HG03575 (cell line): Measurements from ENCODE around the gene CTSD.

Experiments
- ATAC-seq: cut with Tn5 transposase; IDR thresholded peaks from one replicate; pipeline ENCODE4 v1.9.1; 2021; ENCODE audit not compliant: unreplicated experiment, insufficient number of reproducible peaks, low FRiP score; ENCODE audit errors: extremely low read depth

CTSD gene

GRCh38 chr11:1759151-1759850 is 4.4 kb downstream of the CTSD start:
- no peak for ATAC-seq

DNA sequence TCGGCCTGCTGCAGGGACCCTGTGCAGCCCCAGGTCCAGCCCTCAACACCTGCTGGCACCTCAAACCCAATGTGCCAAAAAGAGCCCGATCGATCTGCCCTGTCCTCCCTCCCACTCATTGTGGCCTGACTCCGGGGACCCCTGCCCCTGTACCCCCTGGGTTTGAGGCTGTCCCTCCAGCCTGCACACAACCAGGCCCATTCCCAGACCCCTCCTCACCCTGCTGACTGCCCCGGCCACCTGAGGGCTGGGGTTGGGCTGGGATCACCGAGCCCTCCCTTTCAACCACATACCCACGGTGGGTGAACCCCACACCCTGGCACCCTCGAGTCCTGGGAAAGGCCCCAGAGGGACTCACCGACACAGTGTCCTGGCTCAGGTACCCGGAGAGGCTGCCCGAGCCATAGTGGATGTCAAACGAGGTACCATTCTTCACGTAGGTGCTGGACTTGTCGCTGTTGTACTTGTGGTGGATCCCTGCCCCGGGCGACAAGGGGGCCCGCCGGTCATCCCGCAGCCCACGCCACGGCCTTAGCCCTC is 5.0 kb downstream of the CTSD start:
- ATAC-seq: no peak

- ATAC-seq: no peak
Observed at GRCh38 chr11:1757861-1758610, 5.7 kb downstream of the CTSD start.

- ATAC-seq: no peak
Observed at GRCh38 chr11:1756791-1757771, 6.6 kb downstream of the CTSD start.

GRCh38 chr11:1755692-1756561 is 7.8 kb downstream of the CTSD start:
- ATAC-seq: no peak

DNA sequence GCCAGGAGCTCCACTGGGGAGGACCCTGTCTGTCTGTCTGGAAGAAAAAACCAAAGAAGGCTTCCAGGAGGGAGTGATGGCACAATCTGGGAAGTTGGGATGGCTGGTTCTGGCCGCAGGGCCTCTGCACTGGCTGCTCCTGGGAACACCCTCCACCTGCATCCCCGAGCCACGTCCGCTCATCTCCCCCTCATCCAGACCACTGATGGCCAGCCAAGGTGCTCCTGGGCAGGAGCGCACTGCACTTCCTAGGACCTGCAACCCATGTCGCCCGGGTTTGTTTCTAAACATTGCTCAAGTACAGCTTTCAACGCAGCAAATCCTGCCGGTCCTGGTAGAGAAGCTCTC is 8.4 kb downstream of the CTSD start:
- ATAC-seq: no peak

DNA sequence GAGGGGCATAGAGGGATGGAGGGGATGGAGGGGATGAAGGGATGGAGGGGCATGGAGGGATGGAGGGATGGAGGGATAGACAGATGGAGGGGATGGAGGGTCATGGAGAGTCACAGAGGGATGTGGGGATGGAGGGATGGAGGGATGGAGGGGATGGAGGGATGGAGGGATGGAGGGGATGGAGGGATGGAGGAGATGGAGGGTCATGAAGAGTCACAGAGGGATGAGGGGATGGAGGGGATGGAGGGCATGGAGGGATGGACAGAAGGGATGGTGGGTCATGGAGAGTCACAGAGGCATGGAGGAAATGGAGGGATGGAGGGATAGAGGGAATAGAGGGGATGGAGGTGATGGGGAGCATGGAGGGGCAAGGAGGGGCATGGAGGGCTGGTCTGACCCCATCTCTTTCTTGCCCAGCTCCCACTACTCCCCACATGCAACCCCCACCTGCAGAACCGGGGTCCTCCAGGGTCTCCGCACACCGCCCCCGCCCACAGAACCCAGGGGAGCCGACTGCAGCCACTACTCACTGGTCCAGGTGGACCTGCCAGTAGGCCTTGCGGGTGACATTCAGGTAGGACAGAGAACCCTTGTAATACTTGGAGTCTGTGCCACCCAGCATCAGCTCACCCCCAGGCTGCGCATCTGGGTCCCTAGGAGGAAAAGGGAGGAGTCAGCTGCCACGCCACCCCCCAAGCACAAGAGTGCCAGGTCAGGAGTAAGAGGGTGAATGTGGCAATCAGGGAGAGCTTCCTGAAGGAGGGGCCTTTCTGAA is 9.2 kb downstream of the CTSD start:
- ATAC-seq: no peak

DNA sequence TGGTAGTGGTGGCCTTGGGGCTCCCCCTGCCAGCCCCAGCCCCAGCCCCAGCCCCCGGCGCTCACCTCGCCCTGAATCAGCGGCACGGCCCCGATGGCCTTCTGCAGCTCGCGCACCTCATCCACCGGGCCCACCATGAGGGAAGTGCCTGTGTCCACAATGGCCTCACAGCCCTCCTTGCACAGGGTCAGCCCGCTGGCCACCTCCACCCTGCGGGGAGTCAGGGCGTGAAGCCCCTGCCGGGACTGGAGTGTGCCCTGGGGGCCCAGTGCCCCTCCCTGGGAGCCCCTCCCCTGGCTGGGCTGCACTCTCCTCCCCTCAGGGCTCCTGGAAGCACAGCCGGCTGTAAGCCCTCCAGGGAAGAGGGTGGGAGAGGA is 9.8 kb downstream of the CTSD start:
- ATAC-seq: no peak

- ATAC-seq: no peak
Observed at GRCh38 chr11:1753229-1753928, 10.3 kb downstream of the CTSD start.

DNA sequence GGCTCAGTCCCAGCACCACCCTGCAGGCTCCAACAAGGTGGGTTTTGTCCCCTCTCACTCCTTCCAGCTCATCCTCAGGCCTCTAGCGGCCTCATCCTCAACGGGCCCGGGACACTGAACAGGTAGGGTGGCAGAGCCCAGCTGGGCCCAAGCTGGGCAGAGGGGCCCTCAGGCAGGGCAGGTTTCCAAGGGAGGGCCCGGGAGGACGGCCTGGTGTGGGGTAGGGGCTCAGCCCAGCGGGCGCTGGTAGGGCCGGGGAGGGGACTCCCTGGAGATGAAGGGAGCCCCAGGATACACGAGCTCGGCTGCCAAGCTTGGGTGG is 10.9 kb downstream of the CTSD start:
- ATAC-seq: no peak

DNA sequence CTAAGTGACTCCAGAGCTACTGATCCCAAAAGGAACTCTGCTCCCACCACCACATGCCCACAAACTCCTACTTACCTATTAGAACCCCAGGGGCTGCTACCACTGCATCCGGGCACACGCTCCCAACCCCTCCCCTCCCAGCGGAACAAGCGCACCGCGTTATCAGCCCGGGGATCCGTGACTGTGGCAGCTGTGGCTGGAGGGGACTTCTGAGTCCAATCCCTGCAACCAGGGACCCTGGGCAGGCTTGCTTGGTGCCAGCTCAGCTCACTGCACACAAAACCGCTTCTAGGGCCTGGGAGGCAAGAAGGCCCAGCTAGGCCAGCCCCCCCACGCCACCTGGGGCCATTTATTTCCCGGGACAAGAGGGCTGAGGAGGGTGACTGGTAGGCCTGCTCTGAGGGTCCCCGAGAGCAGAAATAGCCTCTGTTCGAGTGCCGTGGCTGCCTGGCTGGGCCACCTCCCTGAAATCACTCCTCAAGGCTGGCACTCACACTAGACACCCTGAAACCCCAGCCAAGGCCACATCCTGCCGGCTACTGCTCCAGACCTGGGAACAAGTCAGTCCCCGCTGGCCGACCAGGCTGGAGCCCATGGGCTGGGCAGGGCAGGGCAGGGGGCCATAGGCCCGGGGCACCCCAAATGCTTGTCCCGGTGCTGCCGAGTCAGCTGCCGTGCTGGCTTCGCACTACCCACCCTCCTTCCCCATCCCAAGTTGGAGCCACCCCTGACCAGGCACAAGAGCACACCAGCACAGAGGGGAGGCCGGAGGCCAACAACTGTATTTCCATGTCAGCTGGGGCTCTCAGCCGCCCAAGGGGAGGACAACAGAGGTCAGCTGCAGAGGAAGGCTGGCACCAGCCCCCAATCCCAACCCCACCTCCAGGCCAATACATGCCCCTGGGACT is 11.5 kb downstream of the CTSD start:
- no peak for ATAC-seq

- no peak for ATAC-seq
Observed at GRCh38 chr11:1751531-1751921, 12.2 kb downstream of the CTSD start.

DNA sequence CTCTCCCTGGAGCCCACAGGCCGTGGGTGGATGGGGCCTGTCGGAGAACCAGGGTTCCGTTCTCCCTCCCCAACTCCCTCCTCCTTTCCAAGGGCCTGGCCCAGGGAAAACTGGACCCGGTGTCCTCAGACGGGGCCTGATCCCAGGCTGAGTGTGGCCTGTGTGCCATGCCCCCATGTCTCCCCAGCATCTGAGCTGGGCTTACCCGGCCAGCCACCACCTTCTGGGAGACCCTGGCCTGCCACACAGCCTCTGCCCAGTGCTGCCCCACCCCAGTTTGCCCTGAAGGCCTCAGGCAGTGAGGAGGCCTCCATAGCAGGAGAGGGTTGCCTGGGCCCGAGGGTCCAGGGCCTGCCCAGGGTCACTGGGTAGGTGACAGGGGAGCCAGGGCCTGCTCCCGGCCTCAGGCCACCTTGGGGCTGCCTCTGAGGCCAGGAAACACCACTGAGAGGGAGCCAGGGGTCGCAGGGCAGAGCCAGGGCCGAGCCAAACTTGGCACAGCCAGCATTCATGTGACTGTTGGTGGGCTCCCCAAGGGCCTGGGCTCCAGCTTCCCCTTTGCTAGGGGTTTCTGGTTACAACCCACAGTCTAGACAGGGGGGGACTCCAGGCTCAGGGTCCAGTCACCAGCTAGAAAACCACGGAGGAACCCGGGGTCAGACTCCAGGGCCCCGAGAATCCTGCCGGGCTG is 12.7 kb downstream of the CTSD start:
- ATAC-seq: no peak

GRCh38 chr11:1750481-1750839 is 13.3 kb downstream of the CTSD start, which contains the start of gene IFITM10:
TSS of gene IFITM10 (minus strand) at chr11:1750595. CDS start at chr11:1750442, 153 bp downstream.
- no peak for ATAC-seq

DNA sequence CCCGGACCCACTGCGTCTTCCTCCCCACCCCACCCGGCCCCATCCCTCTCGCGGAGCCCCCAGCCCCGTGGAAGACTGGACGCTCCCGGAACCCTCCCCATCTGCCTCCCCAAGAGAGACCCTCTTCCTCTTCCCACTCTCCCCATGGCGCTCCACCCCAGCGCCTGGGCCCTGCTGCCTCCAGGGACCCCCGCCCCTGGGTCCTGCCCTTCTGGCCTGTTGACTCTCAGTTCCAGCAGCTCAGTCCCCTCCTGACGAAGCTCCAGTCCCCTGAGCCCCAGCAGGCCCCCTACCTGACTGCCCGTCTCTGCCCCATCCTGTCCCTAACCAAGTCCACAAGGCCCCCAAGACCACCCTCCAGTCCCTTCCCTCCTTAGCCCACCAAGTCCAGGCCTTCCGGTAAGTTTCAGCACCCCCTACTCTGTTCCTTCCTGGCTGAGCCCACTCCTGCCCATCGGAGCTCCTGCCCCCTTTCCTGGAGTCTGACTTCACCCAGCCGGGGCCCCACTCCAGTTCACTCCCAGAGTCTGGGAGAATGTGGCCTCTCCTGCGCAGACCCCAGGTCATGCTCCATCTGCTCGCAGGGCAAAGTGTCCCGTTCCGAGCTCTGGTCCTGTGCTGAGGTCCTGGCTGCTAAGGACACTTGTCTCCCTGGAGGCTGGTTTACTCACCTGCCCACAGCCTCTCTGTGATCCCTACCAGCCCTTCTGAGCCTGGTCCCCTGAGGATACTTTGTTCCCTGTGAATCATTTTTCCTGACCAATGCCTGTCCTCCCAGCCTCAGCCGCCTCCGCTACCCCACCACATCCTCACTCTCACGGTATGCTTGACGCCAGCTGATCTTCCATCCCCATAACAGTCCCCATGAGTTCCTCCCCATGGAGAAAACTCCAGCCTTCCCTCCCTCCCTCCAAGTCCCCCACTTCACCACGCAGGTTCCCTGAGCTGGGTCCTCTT is 14.1 kb downstream of the CTSD start:
- ATAC-seq: no peak
